Fibroblast of lung (primary cell): ENCODE measurements around the gene OR51V1. TPM values are rescaled to one million over a fixed set of nuclear protein-coding genes. Genes with fewer than 3 reads are reported as not detected.

ENCODE experiments used
- DNase-seq, 2 donors: peaks; one replicate each; pipeline versions ENCODE4 v3.0.0 to v3.0.0-alpha.2; 2010; ENCODE audit warnings: low read depth in 2 of 2
- H2AFZ ChIP-seq: 2 replicates; pipeline ENCODE4 v1.5.1; 2012; ENCODE audit warnings: low read length, control low read depth, inconsistent platforms
- H3K27ac ChIP-seq: 2 replicates; pipeline ENCODE4 v1.5.1; 2011; ENCODE audit warnings: low read length, control low read depth; ENCODE audit not compliant: insufficient read depth
- H3K27me3 ChIP-seq: 2 replicates; pipeline ENCODE4 v1.5.1; 2011; ENCODE audit warnings: mild to moderate bottlenecking, low read length; ENCODE audit not compliant: control insufficient read depth, insufficient read depth
- H3K36me3 ChIP-seq: 2 replicates; pipeline ENCODE4 v1.5.1; 2011; ENCODE audit warnings: low read length; ENCODE audit not compliant: control insufficient read depth, insufficient read depth
- H3K4me1 ChIP-seq: 2 replicates; pipeline ENCODE4 v1.5.1; 2011; ENCODE audit warnings: low read length; ENCODE audit not compliant: control insufficient read depth, insufficient read depth; ENCODE audit errors: extremely low read depth
- H3K4me2 ChIP-seq: 2 replicates; pipeline ENCODE4 v1.5.1; 2011; ENCODE audit warnings: low read length, control low read depth; ENCODE audit not compliant: insufficient read depth; ENCODE audit errors: extremely low read depth
- H3K4me3 ChIP-seq, 4 experiments: fragments of 200-600 bp in 1 of 4; sonication (generic) in 1 of 4; replicated peaks in 1 of 4; 2 replicates each; pipeline ENCODE4 v1.5.1; 2011 to 2016; ENCODE audit warnings: low read length in 4 of 4, low read depth in 3 of 4, mild to moderate bottlenecking in 3 of 4, control low read depth in 2 of 4, inconsistent platforms in 1 of 4, mixed read lengths in 1 of 4; ENCODE audit not compliant: insufficient read depth in 1 of 4; ENCODE audit errors: control extremely low read depth in 1 of 4
- H3K79me2 ChIP-seq: 2 replicates; pipeline ENCODE4 v1.5.1; 2012; ENCODE audit warnings: mild to moderate bottlenecking, low read length, inconsistent platforms; ENCODE audit not compliant: control insufficient read depth, insufficient read depth
- H3K9ac ChIP-seq: 2 replicates; pipeline ENCODE4 v1.5.1; 2011; ENCODE audit warnings: mild to moderate bottlenecking, low read length, control low read depth; ENCODE audit not compliant: insufficient read depth
- H3K9me3 ChIP-seq: 2 replicates; pipeline ENCODE4 v1.5.1; 2012; ENCODE audit warnings: low read depth, low read length; ENCODE audit not compliant: control insufficient read depth, insufficient read depth
- H4K20me1 ChIP-seq: 2 replicates; pipeline ENCODE4 v1.5.1; 2011; ENCODE audit warnings: low read length; ENCODE audit not compliant: control insufficient read depth, insufficient read depth; ENCODE audit errors: extremely low read depth
- EZH2 ChIP-seq: IDR thresholded peaks from 2 replicates; pipeline ENCODE4 v1.5.1; 2012; ENCODE audit warnings: low read length, control low read depth, mild to moderate bottlenecking; ENCODE audit errors: missing control alignments
- polyA plus RNA-seq, 2 donors: library from polyadenylated mRNA; depleted of rRNA in 1 of 2; stranded (reverse) in 1 of 2; unstranded in 1 of 2; fragments of >200 nt; gene quantifications; 2 replicates each; pipeline ENCODE4 v1.2.1, GENCODE V29; 2011 to 2012; ENCODE audit warnings: missing spikeins in 1 of 2
- total RNA-seq: library from RNA; depleted of rRNA; stranded (reverse); fragments of >200 nt; gene quantifications from 2 replicates; pipeline ENCODE4 v1.2.1, GENCODE V29; 2014
- TF ChIP-seq, protein P1 (sequence below), 2 donors: IDR thresholded peaks in 1 of 2; conservative IDR thresholded peaks in 1 of 2; 1 replicate in 1 of 2; 2 replicates in 1 of 2; pipeline ENCODE4 v1.5.1; 2011 to 2012; ENCODE audit warnings: low read length in 2 of 2, control low read depth in 1 of 2, inconsistent platforms in 1 of 2, low read depth in 1 of 2, mild to moderate bottlenecking in 1 of 2

The OR51V1 gene
- total and polyA plus RNA-seq, 2 donors (not counting 1 experiment from before 2014, with no cell fraction given), result not detected

DNA sequence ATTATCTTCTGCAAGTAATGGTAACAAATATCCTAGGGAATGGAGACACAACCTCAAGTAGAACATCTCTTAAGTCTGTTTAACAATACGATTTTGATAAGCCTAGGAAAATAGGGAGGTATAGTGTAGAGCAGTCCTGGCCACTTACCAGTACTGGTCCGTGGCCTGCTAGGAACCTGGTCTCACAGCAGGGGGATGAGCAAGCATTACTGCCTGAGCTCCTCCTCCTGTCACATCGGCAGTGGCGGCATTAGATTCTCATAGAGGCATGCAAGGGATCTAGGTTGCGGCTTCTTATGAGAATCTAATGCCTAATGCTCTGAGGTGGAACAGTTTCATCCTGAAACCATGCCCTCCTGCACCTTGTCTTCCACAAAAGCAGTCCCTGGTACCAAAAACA, 4.4 kb downstream of the OR51V1 start:
- no peak overlapping the region for H3K4me2 ChIP-seq
- H3K27me3 ChIP-seq, result no peaks in the 10 kb centered on the region
- H3K4me3 ChIP-seq, result no peak overlapping the region
- H4K20me1 ChIP-seq, result no peaks in the 10 kb centered on the region
- no peak for DNase-seq
- H2AFZ ChIP-seq, result no peak overlapping the region
- no peaks in the 10 kb centered on the region for H3K36me3 ChIP-seq
- TF ChIP-seq, protein P1, sequence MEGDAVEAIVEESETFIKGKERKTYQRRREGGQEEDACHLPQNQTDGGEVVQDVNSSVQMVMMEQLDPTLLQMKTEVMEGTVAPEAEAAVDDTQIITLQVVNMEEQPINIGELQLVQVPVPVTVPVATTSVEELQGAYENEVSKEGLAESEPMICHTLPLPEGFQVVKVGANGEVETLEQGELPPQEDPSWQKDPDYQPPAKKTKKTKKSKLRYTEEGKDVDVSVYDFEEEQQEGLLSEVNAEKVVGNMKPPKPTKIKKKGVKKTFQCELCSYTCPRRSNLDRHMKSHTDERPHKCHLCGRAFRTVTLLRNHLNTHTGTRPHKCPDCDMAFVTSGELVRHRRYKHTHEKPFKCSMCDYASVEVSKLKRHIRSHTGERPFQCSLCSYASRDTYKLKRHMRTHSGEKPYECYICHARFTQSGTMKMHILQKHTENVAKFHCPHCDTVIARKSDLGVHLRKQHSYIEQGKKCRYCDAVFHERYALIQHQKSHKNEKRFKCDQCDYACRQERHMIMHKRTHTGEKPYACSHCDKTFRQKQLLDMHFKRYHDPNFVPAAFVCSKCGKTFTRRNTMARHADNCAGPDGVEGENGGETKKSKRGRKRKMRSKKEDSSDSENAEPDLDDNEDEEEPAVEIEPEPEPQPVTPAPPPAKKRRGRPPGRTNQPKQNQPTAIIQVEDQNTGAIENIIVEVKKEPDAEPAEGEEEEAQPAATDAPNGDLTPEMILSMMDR (conservative IDR thresholded peaks at IDR 0.05 in 1 of 2, IDR thresholded peaks at IDR 0.05 in 1 of 2; ENCODE audit: low read depth in 1 of 2, low read length in 2 of 2), result no peak
- no peak for TF ChIP-seq EZH2
- no peaks in the 10 kb centered on the region for H3K4me1 ChIP-seq
- H3K9me3 ChIP-seq, result no peaks in the 10 kb centered on the region
- no peaks in the 10 kb centered on the region for H3K79me2 ChIP-seq
- no peak overlapping the region for H3K9ac ChIP-seq
- no peak overlapping the region for H3K27ac ChIP-seq

DNA sequence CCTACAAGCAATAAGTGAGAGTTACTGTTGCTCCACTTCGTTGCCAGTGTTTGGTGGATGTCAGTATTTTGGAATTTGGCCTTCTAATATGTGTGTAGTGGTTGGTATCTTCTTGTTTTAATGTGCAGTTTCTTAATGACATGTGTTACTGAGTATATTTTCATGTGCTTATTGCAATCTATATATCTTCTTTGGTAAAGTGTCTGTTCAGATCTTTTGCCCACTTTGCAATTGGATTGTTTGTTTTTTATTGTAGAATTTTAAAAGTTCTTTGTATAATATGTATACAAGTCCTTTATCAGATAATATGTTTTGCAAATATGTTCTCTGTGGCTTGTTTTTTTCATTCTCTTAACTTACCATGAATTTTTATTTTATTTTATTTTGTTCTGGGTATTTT, 7.7 kb downstream of the OR51V1 start:
- Histone ChIP-seq H3K27me3 (no peaks in the 10 kb centered on the region), H3K9ac (no peak overlapping the region), H2AFZ (no peak overlapping the region), H3K4me3 (no peak overlapping the region), H3K4me1 (no peaks in the 10 kb centered on the region), H3K79me2 (no peaks in the 10 kb centered on the region), H3K36me3 (no peaks in the 10 kb centered on the region), H3K9me3 (no peaks in the 10 kb centered on the region), H4K20me1 (no peaks in the 10 kb centered on the region), H3K27ac (no peak overlapping the region), H3K4me2 (no peak overlapping the region)
- TF ChIP-seq EZH2, result no peak
- TF ChIP-seq, protein P1 (conservative IDR thresholded peaks at IDR 0.05 in 1 of 2, IDR thresholded peaks at IDR 0.05 in 1 of 2; ENCODE audit: low read depth in 1 of 2, low read length in 2 of 2), result no peak
- DNase-seq, result no peak

DNA sequence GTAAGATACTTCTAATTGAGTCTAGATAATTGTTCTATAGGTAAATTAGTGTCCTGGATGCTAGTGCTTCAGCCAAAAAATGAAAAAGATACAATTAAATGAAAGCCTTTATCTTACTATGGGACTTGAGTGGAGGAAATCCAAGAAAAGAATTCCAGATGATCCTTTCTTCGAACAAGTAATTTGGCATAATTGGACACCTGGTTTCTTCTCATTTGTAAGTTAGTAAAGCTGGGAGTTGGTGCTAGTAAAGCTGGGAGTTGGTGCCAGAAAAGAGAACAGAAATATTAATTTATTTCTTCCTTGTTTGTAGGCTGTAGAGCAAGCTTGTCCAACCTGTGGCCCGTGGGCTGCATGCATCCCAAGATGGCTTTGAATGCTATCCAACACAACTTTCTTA, 12.3 kb downstream of the OR51V1 start:
- no peaks in the 10 kb centered on the region for H3K4me1 ChIP-seq
- H2AFZ ChIP-seq, result no peak overlapping the region
- H3K27ac ChIP-seq, result no peak overlapping the region
- H3K27me3 ChIP-seq, result no peaks in the 10 kb centered on the region
- no peak overlapping the region for H3K4me3 ChIP-seq
- no peak for DNase-seq
- no peaks in the 10 kb centered on the region for H3K79me2 ChIP-seq
- H3K36me3 ChIP-seq, result no peaks in the 10 kb centered on the region
- no peak for TF ChIP-seq EZH2
- TF ChIP-seq, protein P1 (conservative IDR thresholded peaks at IDR 0.05 in 1 of 2, IDR thresholded peaks at IDR 0.05 in 1 of 2; ENCODE audit: low read depth in 1 of 2, low read length in 2 of 2), result no peak
- H3K9me3 ChIP-seq, result no peaks in the 10 kb centered on the region
- no peak overlapping the region for H3K4me2 ChIP-seq
- no peaks in the 10 kb centered on the region for H4K20me1 ChIP-seq
- no peak overlapping the region for H3K9ac ChIP-seq
